ENCODE results near the gene ZNF474. TPM values are rescaled to one million over a fixed set of nuclear protein-coding genes. Genes with fewer than 3 reads are reported as not detected.

The ZNF474 gene
- total and polyA plus RNA-seq, 9 donors = 0.12 to 5.7 (median 0.31) TPM; not detected in 1

- Histone ChIP-seq H3K27me3 (no peaks in the 10 kb centered on the region), H3K36me3 (no peaks in the 10 kb centered on the region), H3K27ac (no peak overlapping the region), H3K9me3 (no peaks in the 10 kb centered on the region), H3K4me1 (ENCODE audit: insufficient read depth) (no peaks in the 10 kb centered on the region), H3K4me3 (no peak overlapping the region)
- intact Hi-C loops (cut with DNase I) = no loop called here
- TF ChIP-seq POLR2A (IDR thresholded peaks at IDR 0.05) (no peak), EP300 (IDR thresholded peaks at IDR 0.05) (no peak)
- TF ChIP-seq, protein P1, sequence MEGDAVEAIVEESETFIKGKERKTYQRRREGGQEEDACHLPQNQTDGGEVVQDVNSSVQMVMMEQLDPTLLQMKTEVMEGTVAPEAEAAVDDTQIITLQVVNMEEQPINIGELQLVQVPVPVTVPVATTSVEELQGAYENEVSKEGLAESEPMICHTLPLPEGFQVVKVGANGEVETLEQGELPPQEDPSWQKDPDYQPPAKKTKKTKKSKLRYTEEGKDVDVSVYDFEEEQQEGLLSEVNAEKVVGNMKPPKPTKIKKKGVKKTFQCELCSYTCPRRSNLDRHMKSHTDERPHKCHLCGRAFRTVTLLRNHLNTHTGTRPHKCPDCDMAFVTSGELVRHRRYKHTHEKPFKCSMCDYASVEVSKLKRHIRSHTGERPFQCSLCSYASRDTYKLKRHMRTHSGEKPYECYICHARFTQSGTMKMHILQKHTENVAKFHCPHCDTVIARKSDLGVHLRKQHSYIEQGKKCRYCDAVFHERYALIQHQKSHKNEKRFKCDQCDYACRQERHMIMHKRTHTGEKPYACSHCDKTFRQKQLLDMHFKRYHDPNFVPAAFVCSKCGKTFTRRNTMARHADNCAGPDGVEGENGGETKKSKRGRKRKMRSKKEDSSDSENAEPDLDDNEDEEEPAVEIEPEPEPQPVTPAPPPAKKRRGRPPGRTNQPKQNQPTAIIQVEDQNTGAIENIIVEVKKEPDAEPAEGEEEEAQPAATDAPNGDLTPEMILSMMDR (IDR thresholded peaks at IDR 0.05) = no peak
- WGBS, 3 donors = 53 to 64% (median 62%) methylated on average over 3 of the region's 3 CpGs
- DNase-seq = no peak
Measured at GRCh38 chr5:122119205-122119604, 10.1 kb upstream of the ZNF474 start.

- no peak overlapping the region for H3K4me3 ChIP-seq
- no peak for DNase-seq
- no peaks in the 10 kb centered on the region for H3K4me1 ChIP-seq (ENCODE audit: insufficient read depth)
- WGBS, 3 donors = 82 to 86% (median 84%) methylated on average over 2 of the region's 2 CpGs
- no peaks in the 10 kb centered on the region for H3K36me3 ChIP-seq
- intact Hi-C loops (cut with DNase I) = no loop called here
- no peak overlapping the region for H3K27ac ChIP-seq
- no peaks in the 10 kb centered on the region for H3K27me3 ChIP-seq
- TF ChIP-seq EP300 (IDR thresholded peaks at IDR 0.05) (no peak), POLR2A (IDR thresholded peaks at IDR 0.05) (no peak)
- TF ChIP-seq, protein P1 (IDR thresholded peaks at IDR 0.05) = no peak
- no peaks in the 10 kb centered on the region for H3K9me3 ChIP-seq
Measured at GRCh38 chr5:122120493-122120892, 8.9 kb upstream of the ZNF474 start.

GRCh38 chr5:122120957-122121356, 8.4 kb upstream of the ZNF474 start:
- H3K4me1 ChIP-seq (ENCODE audit: insufficient read depth) = peaks cover under 1% of the 10 kb centered on the region
- DNase-seq = no peak
- 85 to 90% (median 90%) methylated on average over 2 of the region's 2 CpGs for WGBS, 3 donors
- H3K4me3 ChIP-seq = no peak overlapping the region
- no peaks in the 10 kb centered on the region for H3K9me3 ChIP-seq
- no peak for TF ChIP-seq POLR2A (IDR thresholded peaks at IDR 0.05)
- no peak for TF ChIP-seq EP300 (IDR thresholded peaks at IDR 0.05)
- TF ChIP-seq, protein P1 (IDR thresholded peaks at IDR 0.05) = no peak
- no peak overlapping the region for H3K27ac ChIP-seq
- intact Hi-C loops (cut with DNase I) = no loop called here
- no peaks in the 10 kb centered on the region for H3K36me3 ChIP-seq
- H3K27me3 ChIP-seq = no peaks in the 10 kb centered on the region

GRCh38 chr5:122121479-122122465, 7.6 kb upstream of the ZNF474 start:
- H3K4me1 ChIP-seq (ENCODE audit: insufficient read depth) = peaks cover 3% of the 10 kb centered on the region
- no peaks in the 10 kb centered on the region for H3K36me3 ChIP-seq
- no peak overlapping the region for H3K27ac ChIP-seq
- no peaks in the 10 kb centered on the region for H3K27me3 ChIP-seq
- TF ChIP-seq, protein P1 (IDR thresholded peaks at IDR 0.05) = no peak
- TF ChIP-seq POLR2A (IDR thresholded peaks at IDR 0.05) (no peak), EP300 (IDR thresholded peaks at IDR 0.05) (no peak)
- WGBS, 3 donors = 85 to 88% (median 87%) methylated on average over 11 of the region's 11 CpGs
- DNase-seq = no peak
- intact Hi-C loops (cut with DNase I) = no loop called here
- no peak overlapping the region for H3K4me3 ChIP-seq
- H3K9me3 ChIP-seq = no peaks in the 10 kb centered on the region

All from ovary (tissue), 9 donors.